HepG2 (cell line): ENCODE measurements around the gene TMX3.

Experiments
- HDAC6 ChIP-seq: fragments of 200-600 bp; sonication (generic); IDR thresholded peaks from 2 replicates; pipeline ENCODE4 v1.7.0; 2017; ENCODE audit warnings: mild to moderate bottlenecking, antibody characterized with exemption, low read length, low read depth
- TARDBP ChIP-seq: sonication (generic); formaldehyde crosslinking; IDR thresholded peaks from 2 replicates; pipeline ENCODE4 v1.8.0; 2022; ENCODE audit warnings: mild to moderate bottlenecking, missing genetic modification reagents
- ZNF274 ChIP-seq: sonication (generic); formaldehyde crosslinking; IDR thresholded peaks from 2 replicates; pipeline ENCODE4 v1.5.1; 2020; ENCODE audit warnings: mild to moderate bottlenecking, missing genetic modification reagents
- ZNF572 ChIP-seq: sonication (generic); formaldehyde crosslinking; IDR thresholded peaks from 2 replicates; pipeline ENCODE4 v1.5.1; 2020; ENCODE audit warnings: mild to moderate bottlenecking, missing genetic modification reagents

- no peak for TF ChIP-seq HDAC6
- TF ChIP-seq ZNF274 (CRISPR knock-in tag), result no peak
- no peak for TF ChIP-seq ZNF572
- no peak for TF ChIP-seq TARDBP (CRISPR knock-in tag)
Measured at GRCh38 chr18:68739462-68739861, 24.6 kb upstream of the TMX3 start.
